Left cardiac atrium (tissue), 4 donors: ENCODE results near the gene ABCA12. TPM values are rescaled to one million over a fixed set of nuclear protein-coding genes. Genes with fewer than 3 reads are reported as not detected.

ENCODE experiments used
- ATAC-seq, 2 donors: fragments of 200-7000 bp; cut with Tn5 transposase; one replicate each; pipeline ENCODE4 v1.9.1; 2020; ENCODE audit warnings: mild to moderate bottlenecking in 2 of 2, moderate library complexity in 2 of 2
- DNase-seq: peaks from one replicate; pipeline ENCODE4 v3.0.0-alpha.2; 2020
- intact Hi-C, 2 donors: fragments of 100-400 bp; cut with DNase I; formaldehyde crosslinking; loops; one replicate each; pipeline versions ENCODE4 v1.14.1 to v1.15.1; 2022 to 2023
- total RNA-seq, 2 donors: library from RNA; stranded (reverse); fragmentation: NEBNext Ultra II Directional; extraction: Animal tissue kit (Norgen Biotek cat#: 25700); gene quantifications; one replicate each; pipeline ENCODE4 v1.2.1, GENCODE V29; 2021
- donor health status: DM: no; HTN: yes; CAD: no.
- donor health status: DM: no; HTN: yes; CAD: no; lungs with severe emphysema.
- donor health status: DM: yes; HTN: yes; CAD: no.
- donor health status: Dilated cardiomyopathy.

Gene ABCA12
- total RNA-seq, 2 donors from 2014 or later: not detected

- intact Hi-C loops: no loop called here
- DNase-seq (no peak), ATAC-seq (no peak)
Measured at GRCh38 chr2:215140166-215140707, 1.8 kb upstream of the ABCA12 start.

- ATAC-seq (peak in 1 of 2 donors; percentile 64), DNase-seq (no peak)
- intact Hi-C loops: no loop called here
Measured at GRCh38 chr2:215137741-215138340, 585 bp downstream of the ABCA12 start.

GRCh38 chr2:215137329-215137686 is 1.1 kb downstream of the ABCA12 start:
- DNase-seq (no peak), ATAC-seq (no peak)
- intact Hi-C loops: no loop called here

GRCh38 chr2:215136669-215137328 is 1.6 kb downstream of the ABCA12 start:
- intact Hi-C loops: no loop called here
- ATAC-seq (peak in 1 of 2 donors; percentile 79), DNase-seq (no peak)

GRCh38 chr2:215120401-215120800 is 18.0 kb downstream of the ABCA12 start:
- intact Hi-C loops: no loop called here
- no peak for ATAC-seq

GRCh38 chr2:215119847-215120246 is 18.6 kb downstream of the ABCA12 start:
- ATAC-seq (no peak), DNase-seq (no peak)
- intact Hi-C loops: no loop called here

More at GRCh38 chr2:215120401-215120800, 18.0 kb downstream of the ABCA12 start:
- DNase-seq: no peak

GRCh38 chr2:215110918-215111317 is 27.5 kb downstream of the ABCA12 start:
- intact Hi-C loops: no loop called here
- DNase-seq (no peak), ATAC-seq (no peak)

- ATAC-seq: peak in 1 of 2 donors; percentile 66
- intact Hi-C loops: no loop called here
- no peak for DNase-seq
Measured at GRCh38 chr2:215107216-215108056, 31.0 kb downstream of the ABCA12 start.

- ATAC-seq (peak in 1 of 2 donors; percentile 62), DNase-seq (no peak)
- intact Hi-C loops: no loop called here
Measured at GRCh38 chr2:215105607-215106354, 32.6 kb downstream of the ABCA12 start.

GRCh38 chr2:215104226-215104625 is 34.2 kb downstream of the ABCA12 start:
- ATAC-seq (peak in 1 of 2 donors; percentile 7), DNase-seq (no peak)
- intact Hi-C loops: no loop called here

GRCh38 chr2:215098875-215099274 is 39.6 kb downstream of the ABCA12 start:
- no peak for ATAC-seq
- no peak for DNase-seq
- intact Hi-C loops: no loop called here

GRCh38 chr2:215084080-215084479 is 54.3 kb downstream of the ABCA12 start:
- DNase-seq (no peak), ATAC-seq (no peak)
- intact Hi-C loops: no loop called here

GRCh38 chr2:215083146-215083545 is 55.3 kb downstream of the ABCA12 start:
- no peak for ATAC-seq
- DNase-seq: no peak
- intact Hi-C loops: no loop called here

- ATAC-seq (no peak), DNase-seq (no peak)
- intact Hi-C loops: no loop called here
Measured at GRCh38 chr2:215082446-215082845, 56.0 kb downstream of the ABCA12 start.

- DNase-seq: no peak
- intact Hi-C loops: no loop called here
- no peak for ATAC-seq
Measured at GRCh38 chr2:215080545-215080944, 57.9 kb downstream of the ABCA12 start.

GRCh38 chr2:215071676-215072075 is 66.8 kb downstream of the ABCA12 start:
- intact Hi-C loops: no loop called here
- DNase-seq: no peak
- ATAC-seq: no peak

GRCh38 chr2:215068399-215068798 is 70.0 kb downstream of the ABCA12 start:
- DNase-seq (no peak), ATAC-seq (no peak)
- intact Hi-C loops: no loop called here

GRCh38 chr2:215066124-215066523 is 72.3 kb downstream of the ABCA12 start:
- no peak for DNase-seq
- intact Hi-C loops: no loop called here
- no peak for ATAC-seq

- intact Hi-C loops: no loop called here
- no peak for DNase-seq
- no peak for ATAC-seq
Measured at GRCh38 chr2:215063526-215063925, 74.9 kb downstream of the ABCA12 start.
